ENCODE data around the gene NLRP1. TPM values are rescaled to one million over a fixed set of nuclear protein-coding genes. Genes with fewer than 3 reads are reported as not detected.

NLRP1 gene
- total and polyA plus RNA-seq, 9 of the 15 experiments (the other 6 are each of a cell fraction or from before 2014, with no cell fraction given) = 4.0 to 69.4 (median 27.7) TPM

GRCh38 chr17:5526821-5527598 lies 57.3 kb downstream of the NLRP1 start (continued):
- TF ChIP-seq ZNF511 (CRISPR knock-in tag; IDR thresholded peaks at IDR 0.05) = no peak
- TF ChIP-seq POLR2A (conservative IDR thresholded peaks at IDR 0.05) = no peak
- no peak for TF ChIP-seq MXI1 (IDR thresholded peaks at IDR 0.05; ENCODE audit: low read depth, low read length)
- TF ChIP-seq NELFE (IDR thresholded peaks at IDR 0.05; ENCODE audit: insufficient read depth, insufficient read length) = no peak
- no peak for TF ChIP-seq NR2F6 (CRISPR knock-in tag; IDR thresholded peaks at IDR 0.05)
- no peak for TF ChIP-seq ELF1 (tag; IDR thresholded peaks at IDR 0.05)
- no peak for TF ChIP-seq NFXL1 (CRISPR knock-in tag; IDR thresholded peaks at IDR 0.05)
- TF ChIP-seq CBFB (CRISPR knock-in tag; IDR thresholded peaks at IDR 0.05) = no peak
- TF ChIP-seq NR1H2 (CRISPR knock-in tag; IDR thresholded peaks at IDR 0.05) = no peak
- TF ChIP-seq FOSL1 (tag; conservative IDR thresholded peaks at IDR 0.05) = peak; percentile 90
- no peak for TF ChIP-seq HIVEP1 (CRISPR knock-in tag; IDR thresholded peaks at IDR 0.05)
- no peak for TF ChIP-seq MTA2 (IDR thresholded peaks at IDR 0.05; ENCODE audit: low read depth)
- TF ChIP-seq ZFP1 (CRISPR knock-in tag; IDR thresholded peaks at IDR 0.05) = no peak
- peak; percentile 49 for TF ChIP-seq TAF9B (IDR thresholded peaks at IDR 0.05; ENCODE audit: partially characterized antibody)
- no peak for TF ChIP-seq NBN (IDR thresholded peaks at IDR 0.05; ENCODE audit: low read depth)
- no peak for TF ChIP-seq ILF3 (IDR thresholded peaks at IDR 0.05; ENCODE audit: borderline replicate concordance)
- no peak for TF ChIP-seq RBM14 (IDR thresholded peaks at IDR 0.05; ENCODE audit: borderline replicate concordance, insufficient read depth, low read depth, low read length)
- no peak for TF ChIP-seq ZNF561 (CRISPR knock-in tag; conservative IDR thresholded peaks at IDR 0.05)
- TF ChIP-seq MECOM (CRISPR knock-in tag; IDR thresholded peaks at IDR 0.05) = no peak
- no peak for TF ChIP-seq ZNF395 (CRISPR knock-in tag; IDR thresholded peaks at IDR 0.05)
- TF ChIP-seq BRF1 (IDR thresholded peaks at IDR 0.05; ENCODE audit: borderline replicate concordance, extremely low read depth, insufficient read length) = no peak
- no peak for TF ChIP-seq CBFA2T3 (IDR thresholded peaks at IDR 0.05)
- no peak for TF ChIP-seq COPS2 (conservative IDR thresholded peaks at IDR 0.05)
- TF ChIP-seq ZNF311 (CRISPR knock-in tag; IDR thresholded peaks at IDR 0.05) = no peak
- no peak for TF ChIP-seq THRB (CRISPR knock-in tag; conservative IDR thresholded peaks at IDR 0.05)
- TF ChIP-seq PHF8 (IDR thresholded peaks at IDR 0.05; ENCODE audit: borderline replicate concordance, low read length) = no peak
- TF ChIP-seq MEIS2 (IDR thresholded peaks at IDR 0.05; ENCODE audit: partially characterized antibody) = peak; percentile 99
- no peak for TF ChIP-seq SIN3B (IDR thresholded peaks at IDR 0.05; ENCODE audit: low read depth)
- no peak for TF ChIP-seq SMAD1 (IDR thresholded peaks at IDR 0.05; ENCODE audit: low read depth, low read length, partially characterized antibody)
- TF ChIP-seq MAFK (IDR thresholded peaks at IDR 0.05; ENCODE audit: low read length) = peak; percentile 27; the same call in 1 of the 2 replicates

Measured in K562 (cell line).